ENCODE data around the gene DPP6.
"Not testable (repeated sequence)": the region's sequence is repeated elsewhere in the genome, so short reads cannot be mapped to it uniquely, and the experiment has no call there.

DNA sequence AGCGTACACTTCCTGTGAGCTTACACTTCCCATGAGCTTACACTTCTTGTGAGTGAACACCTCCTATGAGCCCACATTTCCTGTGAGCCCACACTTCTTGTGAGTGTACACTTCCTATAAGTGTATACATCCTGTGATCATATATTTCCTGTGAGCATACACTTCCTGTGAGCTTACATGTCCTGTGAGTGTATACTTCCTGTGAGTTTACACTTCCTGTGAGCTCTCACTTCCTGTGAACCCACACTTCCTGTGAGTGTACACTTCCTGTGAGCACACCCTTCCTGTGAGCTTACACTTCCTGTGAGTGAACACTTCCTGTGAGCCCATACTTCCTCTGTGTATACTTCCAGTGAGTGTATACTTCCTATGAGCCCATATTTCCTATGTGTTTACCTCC lies 82.5 kb downstream of the DPP6 start:
- TF ChIP-seq SP1 (IDR thresholded peaks at IDR 0.05; ENCODE audit: low read depth, low read length); CTCF (IDR thresholded peaks at IDR 0.05; ENCODE audit: control extremely low read depth in 1 of 3, insufficient read depth in 1 of 3, low read depth in 1 of 3, low read length in 3 of 3); POLR2AphosphoS5 (IDR thresholded peaks at IDR 0.05; ENCODE audit: low read depth, low read length); ASH2L (IDR thresholded peaks at IDR 0.05; ENCODE audit: low read length): not testable (repeated sequence)
